HG03575 (cell line): ENCODE results near the gene SACS.
A peak's percentile ranks its signal among the peaks of the same experiment; 100 is the strongest.

Experiments used
- ATAC-seq: cut with Tn5 transposase; IDR thresholded peaks from one replicate; pipeline ENCODE4 v1.9.1; 2021; ENCODE audit not compliant: unreplicated experiment, insufficient number of reproducible peaks, low FRiP score; ENCODE audit errors: extremely low read depth

Gene SACS

GRCh38 chr13:23377983-23378632, 55.4 kb downstream of the SACS start:
- peak; percentile 48 for ATAC-seq

- no peak for ATAC-seq
These were observed 55.9 kb downstream of the SACS start for GRCh38 chr13:23377579-23377978.

- peak; percentile 35 for ATAC-seq
These were observed 58.2 kb downstream of the SACS start for GRCh38 chr13:23375001-23375971.

GRCh38 chr13:23372264-23372906, 61.1 kb downstream of the SACS start:
- ATAC-seq, result no peak

- ATAC-seq, result no peak
These were observed 65.6 kb downstream of the SACS start for GRCh38 chr13:23367907-23368306.

GRCh38 chr13:23365652-23366051, 67.8 kb downstream of the SACS start:
- no peak for ATAC-seq

- no peak for ATAC-seq
These were observed 73.6 kb downstream of the SACS start for GRCh38 chr13:23359882-23360281.

GRCh38 chr13:23357349-23357748, 76.2 kb downstream of the SACS start:
- ATAC-seq, result no peak

- no peak for ATAC-seq
These were observed 77.1 kb downstream of the SACS start for GRCh38 chr13:23356368-23356767.

- ATAC-seq, result no peak
These were observed 79.0 kb downstream of the SACS start for GRCh38 chr13:23354520-23354919.

- no peak for ATAC-seq
These were observed 81.3 kb downstream of the SACS start for GRCh38 chr13:23352161-23352560.

GRCh38 chr13:23350009-23350408, 83.5 kb downstream of the SACS start:
- no peak for ATAC-seq

GRCh38 chr13:23349161-23349897, 84.2 kb downstream of the SACS start:
- ATAC-seq, result no peak

- ATAC-seq, result no peak
These were observed 85.0 kb downstream of the SACS start for GRCh38 chr13:23348262-23349127.

- ATAC-seq, result no peak
These were observed 85.9 kb downstream of the SACS start for GRCh38 chr13:23347601-23348000.

GRCh38 chr13:23344931-23345595, 88.4 kb downstream of the SACS start:
- ATAC-seq, result no peak

GRCh38 chr13:23339225-23339624, 94.3 kb downstream of the SACS start:
- ATAC-seq, result no peak

GRCh38 chr13:23330356-23330755, 103.1 kb downstream of the SACS start:
- ATAC-seq, result no peak
